Right lobe of liver (tissue), 6 donors: ENCODE results near the gene NHSL2. TPM values are rescaled to one million over a fixed set of nuclear protein-coding genes. Genes with fewer than 3 reads are reported as not detected.

Experiments
- ATAC-seq, 4 donors: fragments of 200-7000 bp; cut with Tn5 transposase; one replicate each; pipeline ENCODE4 v1.9.1; 2020; ENCODE audit warnings: mild to moderate bottlenecking in 4 of 4, moderate library complexity in 4 of 4
- DNase-seq, 3 donors: peaks; one replicate each; pipeline ENCODE4 v3.0.0-alpha.2; 2020
- H3K27ac ChIP-seq, 3 donors: fragments of 200-600 bp; one replicate each; pipeline ENCODE4 v1.8.0; 2022
- H3K27me3 ChIP-seq, 2 donors: fragments of 200-600 bp; one replicate each; pipeline ENCODE4 v1.8.0; 2022
- H3K36me3 ChIP-seq, 4 donors: fragments of 200-600 bp; sonication (generic) in 1 of 4; one replicate each; pipeline versions ENCODE4 v1.5.1 to v1.8.0; 2017 to 2022; ENCODE audit warnings: control low read depth in 1 of 4
- H3K4me1 ChIP-seq, 4 donors: fragments of 200-600 bp; sonication (generic) in 1 of 4; one replicate each; pipeline versions ENCODE4 v1.5.1 to v1.8.0; 2017 to 2022; ENCODE audit warnings: control low read depth in 1 of 4
- H3K4me3 ChIP-seq, 3 donors: fragments of 200-600 bp; one replicate each; pipeline ENCODE4 v1.8.0; 2022
- H3K9me3 ChIP-seq, 4 donors: fragments of 200-600 bp; sonication (generic) in 1 of 4; one replicate each; pipeline versions ENCODE4 v1.5.1 to v1.8.0; 2017 to 2022; ENCODE audit warnings: control low read depth in 1 of 4
- POLR2A ChIP-seq: fragments of 450-650 bp; IDR thresholded peaks from one replicate; pipeline ENCODE4 v1.6.1; 2017; ENCODE audit warnings: antibody characterized with exemption, mild to moderate bottlenecking
- WGBS: methylation state at CpG from one replicate; pipeline ENCODE4 v1.1.6; 2018; ENCODE audit warnings: low coverage, low lambda C conversion rate; ENCODE audit not compliant: insufficient coverage; ENCODE audit errors: missing lambda C conversion rate; 5-methylcytosine and 5-hydroxymethylcytosine counted together
- intact Hi-C, 2 donors: fragments of 100-400 bp; cut with DNase I; formaldehyde crosslinking; loops; one replicate each; pipeline versions ENCODE4 v1.11.2 to v1.14.1; 2022
- total RNA-seq, 6 experiments: library from RNA; depleted of rRNA in 2 of 6; stranded (reverse); fragments of >200 nt in 2 of 6; fragmentation: NEBNext Ultra II Directional in 3 of 6; extraction: Animal tissue kit (Norgen Biotek cat#: 25700) in 3 of 6; gene quantifications; one replicate each; pipeline versions ENCODE4 v1.1.0 to v1.2.4, GENCODE V29; 2016 to 2023
- TF ChIP-seq, protein P1 (sequence below), 4 donors: fragments of 200-600 bp in 3 of 4; fragments of 450-650 bp in 1 of 4; IDR thresholded peaks; one replicate each; pipeline versions ENCODE4 v1.5.1 to v1.8.0; 2016 to 2022; ENCODE audit warnings: antibody characterized with exemption in 4 of 4, mild to moderate bottlenecking in 2 of 4
- donor health status: DM: no; HTN: yes; CAD: no.
- donor health status: DM: no; HTN: no; CAD: no.
- donor health status: DM: no; HTN: no; CAD: no.
- donor health status: DM: no; HTN: yes; CAD: no.
- donor health status: DM: no; HTN: yes; CAD: no.

The NHSL2 gene
- total RNA-seq, 6 experiments from 2014 or later: 0.81 to 2.1 (median 1.3) TPM

DNA sequence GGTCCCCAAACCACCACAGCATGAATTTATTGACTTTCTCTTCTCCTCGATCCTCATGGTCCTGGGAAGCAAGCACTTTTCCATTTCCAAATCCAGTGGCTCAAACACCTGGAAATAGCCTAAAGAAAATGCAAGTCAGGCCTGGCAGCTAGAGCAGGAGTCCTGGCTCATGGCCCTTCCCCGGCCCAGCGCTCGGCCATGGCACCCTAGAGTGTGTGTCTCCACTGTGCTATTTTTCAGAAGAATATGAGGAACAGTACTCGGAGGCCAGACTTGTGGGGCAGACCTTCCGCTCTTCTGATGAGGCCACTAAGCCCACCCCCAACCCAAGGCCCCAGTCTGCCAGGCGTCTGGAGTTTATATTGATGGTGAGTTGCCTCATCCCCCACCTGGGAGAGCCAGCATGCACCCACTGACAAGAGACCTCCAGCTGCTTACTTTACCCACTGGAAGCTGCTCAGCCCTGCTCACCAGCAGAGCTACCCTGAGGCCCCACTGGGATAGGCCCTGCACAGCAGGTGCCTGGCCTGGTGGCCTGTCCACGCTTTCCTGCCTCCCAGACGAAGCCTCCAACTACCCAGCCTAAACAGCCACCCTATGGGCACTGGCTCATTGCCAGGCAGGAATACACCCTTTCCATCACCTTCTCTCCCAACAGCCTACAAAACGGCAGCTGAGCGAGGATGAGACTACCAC is 223.4 kb downstream of the NHSL2 start:
- WGBS: 70% methylated on average over 4 of the region's 11 CpGs
- Histone ChIP-seq H3K9me3 (no peaks in the 10 kb centered on the region), H3K4me3 (no peak overlapping the region), H3K4me1 (no peaks in the 10 kb centered on the region), H3K27me3 (no peaks in the 10 kb centered on the region), H3K36me3 (no peaks in the 10 kb centered on the region), H3K27ac (no peak overlapping the region)
- DNase-seq: no peak
- no peak for TF ChIP-seq POLR2A
- TF ChIP-seq, protein P1, sequence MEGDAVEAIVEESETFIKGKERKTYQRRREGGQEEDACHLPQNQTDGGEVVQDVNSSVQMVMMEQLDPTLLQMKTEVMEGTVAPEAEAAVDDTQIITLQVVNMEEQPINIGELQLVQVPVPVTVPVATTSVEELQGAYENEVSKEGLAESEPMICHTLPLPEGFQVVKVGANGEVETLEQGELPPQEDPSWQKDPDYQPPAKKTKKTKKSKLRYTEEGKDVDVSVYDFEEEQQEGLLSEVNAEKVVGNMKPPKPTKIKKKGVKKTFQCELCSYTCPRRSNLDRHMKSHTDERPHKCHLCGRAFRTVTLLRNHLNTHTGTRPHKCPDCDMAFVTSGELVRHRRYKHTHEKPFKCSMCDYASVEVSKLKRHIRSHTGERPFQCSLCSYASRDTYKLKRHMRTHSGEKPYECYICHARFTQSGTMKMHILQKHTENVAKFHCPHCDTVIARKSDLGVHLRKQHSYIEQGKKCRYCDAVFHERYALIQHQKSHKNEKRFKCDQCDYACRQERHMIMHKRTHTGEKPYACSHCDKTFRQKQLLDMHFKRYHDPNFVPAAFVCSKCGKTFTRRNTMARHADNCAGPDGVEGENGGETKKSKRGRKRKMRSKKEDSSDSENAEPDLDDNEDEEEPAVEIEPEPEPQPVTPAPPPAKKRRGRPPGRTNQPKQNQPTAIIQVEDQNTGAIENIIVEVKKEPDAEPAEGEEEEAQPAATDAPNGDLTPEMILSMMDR (IDR thresholded peaks at IDR 0.05): no peak
- intact Hi-C loops: loop anchor here in 1 of 2 donors (10.0 kb wide), 1 partner anchor 139 kb away; no protein-coding TSS in a partner anchor
- ATAC-seq: no peak

DNA sequence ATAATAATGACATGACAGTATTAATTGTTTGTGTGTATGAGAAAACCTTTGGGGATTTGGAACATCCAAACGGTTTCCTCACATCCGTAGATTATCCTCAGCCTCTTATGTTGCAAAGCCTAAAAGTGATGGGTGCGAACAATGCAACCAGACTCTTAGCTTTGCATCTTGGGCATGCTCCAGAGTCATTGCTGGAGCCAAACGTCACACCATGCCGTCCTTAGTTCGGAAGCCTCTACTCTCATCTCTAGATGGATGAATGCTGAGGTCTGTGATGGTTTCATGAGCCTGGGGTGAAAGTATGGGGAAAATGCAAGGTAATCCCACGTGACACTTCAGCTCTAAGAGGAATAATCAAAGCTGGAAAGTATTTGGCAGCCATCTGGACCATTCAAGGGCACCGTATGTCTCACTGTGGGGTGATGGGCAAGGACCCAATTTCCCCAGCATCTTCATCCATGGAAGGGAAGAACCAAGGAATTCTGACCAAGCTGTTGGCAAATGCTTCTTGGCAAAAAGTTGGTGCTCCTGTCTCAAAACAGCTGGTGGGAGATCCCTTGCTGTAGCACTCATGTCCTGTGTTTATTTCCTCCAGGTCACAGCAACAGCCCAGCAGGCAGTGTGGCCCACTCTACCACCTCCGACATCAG is 227.3 kb downstream of the NHSL2 start:
- intact Hi-C loops: loop anchor here in 1 of 2 donors (10.0 kb wide), 1 partner anchor 143 kb away; no protein-coding TSS in a partner anchor
- H3K27me3 ChIP-seq: no peaks in the 10 kb centered on the region
- ATAC-seq (no peak), DNase-seq (no peak)
- H3K36me3 ChIP-seq: no peaks in the 10 kb centered on the region
- no peaks in the 10 kb centered on the region for H3K4me1 ChIP-seq
- H3K27ac ChIP-seq: no peak overlapping the region
- no peak for TF ChIP-seq POLR2A
- TF ChIP-seq, protein P1 (IDR thresholded peaks at IDR 0.05): no peak
- WGBS: 47% methylated on average over 5 of the region's 9 CpGs
- H3K9me3 ChIP-seq: no peaks in the 10 kb centered on the region
- H3K4me3 ChIP-seq: no peak overlapping the region

DNA sequence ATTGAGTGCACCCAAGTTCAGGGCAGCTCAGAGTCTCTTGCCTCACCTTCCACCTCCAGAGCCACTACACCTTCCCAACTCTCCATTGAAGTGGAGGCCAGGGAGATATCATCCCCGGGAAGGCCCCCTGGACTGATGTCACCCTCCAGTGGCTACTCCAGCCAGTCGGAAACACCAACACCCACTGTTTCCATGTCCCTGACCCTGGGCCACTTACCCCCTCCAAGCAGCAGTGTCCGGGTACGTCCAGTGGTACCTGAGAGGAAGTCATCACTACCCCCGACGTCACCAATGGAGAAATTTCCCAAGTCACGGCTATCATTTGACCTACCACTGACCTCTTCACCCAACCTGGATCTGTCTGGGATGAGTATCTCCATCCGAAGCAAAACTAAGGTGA is 228.9 kb downstream of the NHSL2 start:
- Histone ChIP-seq H3K36me3 (no peaks in the 10 kb centered on the region), H3K4me3 (no peak overlapping the region), H3K27ac (no peak overlapping the region), H3K9me3 (no peaks in the 10 kb centered on the region), H3K27me3 (no peaks in the 10 kb centered on the region), H3K4me1 (no peaks in the 10 kb centered on the region)
- ATAC-seq (no peak), DNase-seq (no peak)
- TF ChIP-seq, protein P1 (IDR thresholded peaks at IDR 0.05): no peak
- no peak for TF ChIP-seq POLR2A
- intact Hi-C loops: loop anchor here in 1 of 2 donors (10.0 kb wide), 1 partner anchor 145 kb away; no protein-coding TSS in a partner anchor
- 81% methylated on average over 4 of the region's 8 CpGs for WGBS

DNA sequence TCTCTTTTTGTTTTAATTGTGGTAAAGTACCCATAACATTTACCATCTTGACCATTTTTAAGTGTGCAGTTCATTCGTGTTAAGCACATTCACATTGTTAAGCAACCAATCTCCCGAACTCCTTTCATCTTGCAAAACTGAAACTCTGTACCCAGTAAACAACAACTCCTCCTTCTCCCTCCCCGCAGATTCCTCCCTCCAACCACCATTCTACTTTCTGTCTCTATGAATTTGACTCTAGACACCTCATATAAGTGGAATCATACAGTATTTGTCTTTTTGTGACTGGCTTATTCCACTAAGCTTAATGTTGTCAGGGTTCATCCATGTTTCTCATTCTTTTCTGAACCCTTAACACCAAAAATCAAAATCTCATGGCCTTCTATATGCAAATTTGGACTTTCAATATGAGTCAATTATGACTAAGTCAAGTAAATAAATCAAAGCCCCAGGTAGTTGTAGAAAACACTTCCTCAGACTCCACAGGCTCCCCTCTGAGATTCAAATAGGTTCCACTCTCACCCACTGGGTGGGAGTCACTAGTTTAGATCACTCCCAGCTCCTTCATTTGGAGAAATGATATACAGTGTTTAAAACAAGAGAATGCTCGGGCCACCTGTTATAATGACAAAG is 230.8 kb downstream of the NHSL2 start:
- H3K9me3 ChIP-seq: no peaks in the 10 kb centered on the region
- H3K27ac ChIP-seq: no peak overlapping the region
- no peak for TF ChIP-seq POLR2A
- TF ChIP-seq, protein P1 (IDR thresholded peaks at IDR 0.05): no peak
- H3K27me3 ChIP-seq: no peaks in the 10 kb centered on the region
- whole genome bisulfite sequencing: 37% methylated on average over 4 of the region's 4 CpGs
- no peak for ATAC-seq
- DNase-seq: no peak
- H3K4me1 ChIP-seq: no peaks in the 10 kb centered on the region
- no peaks in the 10 kb centered on the region for H3K36me3 ChIP-seq
- intact Hi-C loops: no loop called here
- no peak overlapping the region for H3K4me3 ChIP-seq
